ENCODE measurements around the gene CPNE7. TPM values are rescaled to one million over a fixed set of nuclear protein-coding genes. Genes with fewer than 3 reads are reported as not detected.

The CPNE7 gene
- polyA plus RNA-seq, 1 donor from 2014 or later, result 0.15 TPM

DNA sequence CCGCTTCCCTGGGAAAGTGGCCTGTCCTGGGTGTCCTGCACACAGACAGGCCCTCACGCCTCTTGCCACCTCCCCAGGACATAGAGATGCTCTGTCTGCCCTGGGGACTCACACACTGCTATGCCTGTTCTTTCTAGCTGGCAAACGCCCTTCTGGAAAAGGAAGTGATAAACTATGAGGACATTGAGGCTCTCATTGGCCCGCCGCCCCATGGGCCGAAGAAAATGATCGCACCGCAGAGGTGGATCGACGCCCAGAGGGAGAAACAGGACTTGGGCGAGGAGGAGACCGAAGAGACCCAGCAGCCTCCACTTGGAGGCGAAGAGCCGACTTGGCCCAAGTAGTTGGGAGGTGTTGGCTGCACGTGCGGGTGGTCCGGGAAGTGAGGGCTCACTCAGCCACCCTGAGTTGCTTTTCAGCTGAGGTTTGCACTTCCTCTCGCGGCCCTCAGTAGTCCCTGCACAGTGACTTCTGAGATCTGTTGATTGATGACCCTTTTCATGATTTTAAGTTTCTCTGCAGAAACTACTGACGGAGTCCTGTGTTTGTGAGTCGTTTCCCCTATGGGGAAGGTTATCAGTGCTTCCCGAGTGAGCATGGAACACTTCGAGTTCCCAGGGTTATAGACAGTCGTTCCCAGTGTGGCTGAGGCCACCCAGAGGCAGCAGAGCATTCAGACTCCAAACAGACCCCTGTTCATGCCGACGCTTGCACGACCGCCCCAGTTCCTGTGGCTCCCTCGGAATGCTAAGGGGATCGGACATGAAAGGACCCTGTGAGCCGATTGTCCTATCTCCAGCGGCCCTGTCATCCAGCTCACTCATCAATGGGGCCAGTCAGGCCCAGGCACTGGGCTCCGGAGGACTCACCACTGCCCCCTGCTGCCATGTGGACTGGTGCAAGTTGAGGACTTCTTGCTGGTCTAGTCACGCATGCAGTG lies 18.5 kb upstream of the CPNE7 start:
- no peak overlapping the region for H2AFZ ChIP-seq (ENCODE audit: low read depth, low read length)
- H4K20me1 ChIP-seq (ENCODE audit: insufficient read depth), result no peaks in the 10 kb centered on the region
- no peak overlapping the region for H3K4me2 ChIP-seq (ENCODE audit: low read length)
- H3K27me3 ChIP-seq (ENCODE audit: insufficient read depth, low read depth, low read length), result no peaks in the 10 kb centered on the region
- no peak overlapping the region for H3K4me3 ChIP-seq (ENCODE audit: low read length)
- no peaks in the 10 kb centered on the region for H3K9me2 ChIP-seq (ENCODE audit: insufficient read depth, low read length)
- no peaks in the 10 kb centered on the region for H3K36me3 ChIP-seq (ENCODE audit: insufficient read depth, low read length)
- peaks cover 5% of the 10 kb centered on the region for H3K79me2 ChIP-seq (replicated peaks; ENCODE audit: insufficient read depth, low read length)
- H3K9ac ChIP-seq (ENCODE audit: low read length), result no peak overlapping the region
- TF ChIP-seq POLR2AphosphoS5 (IDR thresholded peaks at IDR 0.05), result no peak
- peak; percentile 49 for TF ChIP-seq RAD21 (conservative IDR thresholded peaks at IDR 0.05)
- no peak for TF ChIP-seq EZH2 (IDR thresholded peaks at IDR 0.05; ENCODE audit: borderline replicate concordance, insufficient read depth, low read length, poor library complexity, severe bottlenecking)
- no peak for TF ChIP-seq EP300 (conservative IDR thresholded peaks at IDR 0.05; ENCODE audit: poor library complexity, severe bottlenecking)
- TF ChIP-seq SMC3 (conservative IDR thresholded peaks at IDR 0.05; ENCODE audit: poor library complexity), result peak; percentile 71
- no peak for TF ChIP-seq MXI1 (conservative IDR thresholded peaks at IDR 0.05; ENCODE audit: poor library complexity, severe bottlenecking)
- TF ChIP-seq, protein P1, sequence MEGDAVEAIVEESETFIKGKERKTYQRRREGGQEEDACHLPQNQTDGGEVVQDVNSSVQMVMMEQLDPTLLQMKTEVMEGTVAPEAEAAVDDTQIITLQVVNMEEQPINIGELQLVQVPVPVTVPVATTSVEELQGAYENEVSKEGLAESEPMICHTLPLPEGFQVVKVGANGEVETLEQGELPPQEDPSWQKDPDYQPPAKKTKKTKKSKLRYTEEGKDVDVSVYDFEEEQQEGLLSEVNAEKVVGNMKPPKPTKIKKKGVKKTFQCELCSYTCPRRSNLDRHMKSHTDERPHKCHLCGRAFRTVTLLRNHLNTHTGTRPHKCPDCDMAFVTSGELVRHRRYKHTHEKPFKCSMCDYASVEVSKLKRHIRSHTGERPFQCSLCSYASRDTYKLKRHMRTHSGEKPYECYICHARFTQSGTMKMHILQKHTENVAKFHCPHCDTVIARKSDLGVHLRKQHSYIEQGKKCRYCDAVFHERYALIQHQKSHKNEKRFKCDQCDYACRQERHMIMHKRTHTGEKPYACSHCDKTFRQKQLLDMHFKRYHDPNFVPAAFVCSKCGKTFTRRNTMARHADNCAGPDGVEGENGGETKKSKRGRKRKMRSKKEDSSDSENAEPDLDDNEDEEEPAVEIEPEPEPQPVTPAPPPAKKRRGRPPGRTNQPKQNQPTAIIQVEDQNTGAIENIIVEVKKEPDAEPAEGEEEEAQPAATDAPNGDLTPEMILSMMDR (IDR thresholded peaks at IDR 0.05; ENCODE audit: poor library complexity, severe bottlenecking), result peak; percentile 66
- TF ChIP-seq, protein P2, sequence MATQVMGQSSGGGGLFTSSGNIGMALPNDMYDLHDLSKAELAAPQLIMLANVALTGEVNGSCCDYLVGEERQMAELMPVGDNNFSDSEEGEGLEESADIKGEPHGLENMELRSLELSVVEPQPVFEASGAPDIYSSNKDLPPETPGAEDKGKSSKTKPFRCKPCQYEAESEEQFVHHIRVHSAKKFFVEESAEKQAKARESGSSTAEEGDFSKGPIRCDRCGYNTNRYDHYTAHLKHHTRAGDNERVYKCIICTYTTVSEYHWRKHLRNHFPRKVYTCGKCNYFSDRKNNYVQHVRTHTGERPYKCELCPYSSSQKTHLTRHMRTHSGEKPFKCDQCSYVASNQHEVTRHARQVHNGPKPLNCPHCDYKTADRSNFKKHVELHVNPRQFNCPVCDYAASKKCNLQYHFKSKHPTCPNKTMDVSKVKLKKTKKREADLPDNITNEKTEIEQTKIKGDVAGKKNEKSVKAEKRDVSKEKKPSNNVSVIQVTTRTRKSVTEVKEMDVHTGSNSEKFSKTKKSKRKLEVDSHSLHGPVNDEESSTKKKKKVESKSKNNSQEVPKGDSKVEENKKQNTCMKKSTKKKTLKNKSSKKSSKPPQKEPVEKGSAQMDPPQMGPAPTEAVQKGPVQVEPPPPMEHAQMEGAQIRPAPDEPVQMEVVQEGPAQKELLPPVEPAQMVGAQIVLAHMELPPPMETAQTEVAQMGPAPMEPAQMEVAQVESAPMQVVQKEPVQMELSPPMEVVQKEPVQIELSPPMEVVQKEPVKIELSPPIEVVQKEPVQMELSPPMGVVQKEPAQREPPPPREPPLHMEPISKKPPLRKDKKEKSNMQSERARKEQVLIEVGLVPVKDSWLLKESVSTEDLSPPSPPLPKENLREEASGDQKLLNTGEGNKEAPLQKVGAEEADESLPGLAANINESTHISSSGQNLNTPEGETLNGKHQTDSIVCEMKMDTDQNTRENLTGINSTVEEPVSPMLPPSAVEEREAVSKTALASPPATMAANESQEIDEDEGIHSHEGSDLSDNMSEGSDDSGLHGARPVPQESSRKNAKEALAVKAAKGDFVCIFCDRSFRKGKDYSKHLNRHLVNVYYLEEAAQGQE (IDR thresholded peaks at IDR 0.05; ENCODE audit: borderline replicate concordance), result no peak
- no peak for TF ChIP-seq TAF1 (IDR thresholded peaks at IDR 0.05; ENCODE audit: low read depth)
- H3F3A ChIP-seq (ENCODE audit: insufficient read depth, low read length, poor library complexity, severe bottlenecking), result no peaks in the 10 kb centered on the region
- no peak overlapping the region for H3K27ac ChIP-seq (ENCODE audit: low read length)
- H3K9me3 ChIP-seq (ENCODE audit: low read length), result no peaks in the 10 kb centered on the region

DNA sequence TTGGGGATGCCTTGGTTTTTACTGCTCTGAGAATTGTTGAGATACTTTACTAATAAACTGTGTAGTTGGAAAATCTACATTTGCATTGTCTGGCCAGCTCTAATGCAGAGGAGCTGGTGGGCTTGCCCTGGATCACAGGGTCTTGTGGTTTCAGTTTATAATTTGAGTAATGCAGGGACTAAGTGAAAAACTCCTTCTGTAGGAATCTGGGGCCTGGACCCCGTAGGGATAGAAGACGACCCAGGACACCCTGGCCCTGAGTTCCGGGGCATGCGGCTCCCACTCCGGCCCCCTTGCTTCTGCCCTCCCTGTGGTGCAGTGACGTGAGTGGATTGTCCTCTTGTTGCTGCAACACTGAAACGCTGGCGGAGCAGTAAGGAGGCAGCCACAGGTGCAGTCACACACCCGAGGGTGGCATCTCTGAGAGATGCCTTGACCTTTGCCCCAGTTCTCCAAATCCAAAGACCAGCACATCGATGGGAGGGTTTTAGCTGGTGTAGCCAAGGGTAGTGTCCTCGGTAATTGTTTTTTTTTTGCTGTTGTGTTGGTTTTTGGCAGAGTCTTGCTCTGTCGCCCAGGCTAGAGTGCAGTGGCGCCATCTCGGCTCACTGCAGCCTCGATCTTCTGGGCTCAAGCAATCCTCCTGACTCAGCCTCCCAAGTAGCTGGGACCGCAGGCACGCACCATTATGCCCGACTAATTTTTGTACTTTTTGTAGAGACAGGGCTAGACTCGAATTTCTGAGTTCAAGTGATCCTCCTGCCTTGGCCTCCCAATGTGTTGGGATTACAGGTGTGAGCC lies 17.7 kb upstream of the CPNE7 start:
- Histone ChIP-seq H3K27ac (ENCODE audit: low read length) (no peak overlapping the region), H3K27me3 (ENCODE audit: insufficient read depth, low read depth, low read length) (no peaks in the 10 kb centered on the region)

More for the DNA sequence above, 17.7 kb upstream of the CPNE7 start:
- no peak overlapping the region for H2AFZ ChIP-seq (ENCODE audit: low read depth, low read length)
- H3K36me3 ChIP-seq (ENCODE audit: insufficient read depth, low read length), result no peaks in the 10 kb centered on the region
- H3K4me3 ChIP-seq (ENCODE audit: low read length), result no peak overlapping the region
- no peaks in the 10 kb centered on the region for H3F3A ChIP-seq (ENCODE audit: insufficient read depth, low read length, poor library complexity, severe bottlenecking)
- H3K9ac ChIP-seq (ENCODE audit: low read length), result no peak overlapping the region
- H3K4me2 ChIP-seq (ENCODE audit: low read length), result no peak overlapping the region
- TF ChIP-seq RAD21 (conservative IDR thresholded peaks at IDR 0.05), result no peak
- TF ChIP-seq, protein P2 (IDR thresholded peaks at IDR 0.05; ENCODE audit: borderline replicate concordance), result no peak
- TF ChIP-seq MXI1 (conservative IDR thresholded peaks at IDR 0.05; ENCODE audit: poor library complexity, severe bottlenecking), result no peak
- TF ChIP-seq SMC3 (conservative IDR thresholded peaks at IDR 0.05; ENCODE audit: poor library complexity), result no peak
- TF ChIP-seq EP300 (conservative IDR thresholded peaks at IDR 0.05; ENCODE audit: poor library complexity, severe bottlenecking), result no peak
- TF ChIP-seq POLR2AphosphoS5 (IDR thresholded peaks at IDR 0.05), result no peak
- TF ChIP-seq TAF1 (IDR thresholded peaks at IDR 0.05; ENCODE audit: low read depth), result no peak
- peaks cover 6% of the 10 kb centered on the region for H3K79me2 ChIP-seq (replicated peaks; ENCODE audit: insufficient read depth, low read length)
- H4K20me1 ChIP-seq (ENCODE audit: insufficient read depth), result no peaks in the 10 kb centered on the region
- H3K9me2 ChIP-seq (ENCODE audit: insufficient read depth, low read length), result no peaks in the 10 kb centered on the region
- no peaks in the 10 kb centered on the region for H3K9me3 ChIP-seq (ENCODE audit: low read length)
